Mucosa of descending colon (tissue), 3 donors: ENCODE data around the gene ANTXR1. TPM values are rescaled to one million over a fixed set of nuclear protein-coding genes. Genes with fewer than 3 reads are reported as not detected.
A peak's percentile ranks its signal among the peaks of the same experiment; 100 is the strongest.

ENCODE experiments used
- ATAC-seq: fragments of 200-7000 bp; cut with Tn5 transposase; one replicate; pipeline ENCODE4 v1.9.1; 2020; ENCODE audit warnings: mild to moderate bottlenecking, moderate library complexity
- DNase-seq, 3 donors: peaks; one replicate each; pipeline ENCODE4 v3.0.0-alpha.2; 2020
- H3K36me3 ChIP-seq: fragments of 200-600 bp; one replicate; pipeline ENCODE4 v1.8.0; 2021; ENCODE audit warnings: low read depth, mild to moderate bottlenecking
- H3K4me1 ChIP-seq: fragments of 200-600 bp; one replicate; pipeline ENCODE4 v1.8.0; 2021; ENCODE audit warnings: low read depth, mild to moderate bottlenecking
- H3K4me3 ChIP-seq: fragments of 200-600 bp; one replicate; pipeline ENCODE4 v1.8.0; 2021; ENCODE audit warnings: mild to moderate bottlenecking
- H3K9me3 ChIP-seq: fragments of 200-600 bp; one replicate; pipeline ENCODE4 v1.8.0; 2021; ENCODE audit warnings: mild to moderate bottlenecking
- CTCF ChIP-seq: fragments of 200-600 bp; IDR thresholded peaks from one replicate; pipeline ENCODE4 v1.8.0; 2022; ENCODE audit warnings: antibody characterized with exemption, mild to moderate bottlenecking
- intact Hi-C, 2 donors: fragments of 100-400 bp; cut with DNase I in 1 of 2; cut with micrococcal nuclease in 1 of 2; formaldehyde crosslinking; loops; one replicate each; pipeline versions ENCODE4 v1.11.0 to v1.11.1; 2022; cut with DNase I, micrococcal nuclease
- total RNA-seq, 3 donors: library from RNA; stranded (reverse); fragmentation: NEBNext Ultra II Directional in 2 of 3; extraction: Animal tissue kit (Norgen Biotek cat#: 25700) in 2 of 3; gene quantifications; one replicate each; pipeline versions ENCODE4 v1.2.1 to v1.2.4, GENCODE V29; 2021 to 2023
- donor health status: DM: no; HTN: no; CAD: no; lungs with moderate emphysema.
- donor health status: DM: no; HTN: no; CAD: no.
- donor health status: DM: no; HTN: yes; CAD: no.

Gene ANTXR1
- total RNA-seq, 3 donors from 2014 or later = 10.7 to 77.7 (median 18.6) TPM

- Histone ChIP-seq H3K9me3 (no peaks in the 10 kb centered on the region), H3K4me3 (no peak overlapping the region), H3K36me3 (no peaks in the 10 kb centered on the region), H3K4me1 (no peaks in the 10 kb centered on the region)
- intact Hi-C loops = no loop called here
- TF ChIP-seq CTCF = no peak
- no peak for ATAC-seq
- no peak for DNase-seq
These were observed 77.0 kb downstream of the ANTXR1 start for GRCh38 chr2:69089998-69090397.

GRCh38 chr2:69090820-69091219 is 77.8 kb downstream of the ANTXR1 start:
- DNase-seq = no peak
- ATAC-seq = no peak
- intact Hi-C loops = no loop called here
- H3K9me3 ChIP-seq = no peaks in the 10 kb centered on the region
- no peaks in the 10 kb centered on the region for H3K36me3 ChIP-seq
- TF ChIP-seq CTCF = no peak
- H3K4me1 ChIP-seq = no peaks in the 10 kb centered on the region
- no peak overlapping the region for H3K4me3 ChIP-seq

- intact Hi-C loops = no loop called here
- Histone ChIP-seq H3K4me1 (no peaks in the 10 kb centered on the region), H3K36me3 (no peaks in the 10 kb centered on the region), H3K9me3 (no peaks in the 10 kb centered on the region), H3K4me3 (no peak overlapping the region)
- DNase-seq (no peak), ATAC-seq (no peak)
- no peak for TF ChIP-seq CTCF
These were observed 79.9 kb downstream of the ANTXR1 start for GRCh38 chr2:69092857-69093256.

GRCh38 chr2:69095305-69095704 is 82.3 kb downstream of the ANTXR1 start:
- no peak for TF ChIP-seq CTCF
- Histone ChIP-seq H3K36me3 (no peaks in the 10 kb centered on the region), H3K4me1 (no peaks in the 10 kb centered on the region), H3K9me3 (no peaks in the 10 kb centered on the region), H3K4me3 (no peak overlapping the region)
- DNase-seq = peak in 1 of 3 donors; percentile 26
- ATAC-seq = peak; percentile 58
- intact Hi-C loops = no loop called here

GRCh38 chr2:69096326-69097095 is 83.5 kb downstream of the ANTXR1 start:
- Histone ChIP-seq H3K4me3 (no peak overlapping the region), H3K4me1 (no peaks in the 10 kb centered on the region), H3K36me3 (no peaks in the 10 kb centered on the region), H3K9me3 (no peaks in the 10 kb centered on the region)
- DNase-seq = no peak
- no peak for ATAC-seq
- intact Hi-C loops = no loop called here
- TF ChIP-seq CTCF = no peak
